ENCODE data around the gene PPM1K.
A peak's percentile ranks its signal among the peaks of the same experiment; 100 is the strongest.

The PPM1K gene

DNA sequence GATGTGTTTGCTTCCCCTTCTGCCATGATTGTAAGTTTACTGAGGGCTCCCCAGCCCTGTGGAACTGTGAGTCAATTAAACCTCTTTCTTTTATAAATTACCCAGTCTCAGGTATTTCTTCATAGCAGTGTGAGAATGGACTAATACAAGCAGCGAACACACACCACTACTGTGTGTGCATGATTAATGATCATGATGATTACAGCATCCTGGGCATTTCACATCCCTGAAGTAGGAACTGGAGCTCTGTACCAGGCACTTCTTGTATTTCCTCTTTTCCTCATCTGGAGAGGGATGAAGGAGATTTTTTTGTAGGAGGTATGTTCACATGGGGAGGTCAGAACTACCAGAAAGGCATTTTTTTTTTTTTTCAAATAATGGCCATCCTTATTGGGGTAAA is 60.8 kb downstream of the PPM1K start:
- FAIRE-seq = no peak
- no peak for DNase-seq (ENCODE audit: low spot score)

DNA sequence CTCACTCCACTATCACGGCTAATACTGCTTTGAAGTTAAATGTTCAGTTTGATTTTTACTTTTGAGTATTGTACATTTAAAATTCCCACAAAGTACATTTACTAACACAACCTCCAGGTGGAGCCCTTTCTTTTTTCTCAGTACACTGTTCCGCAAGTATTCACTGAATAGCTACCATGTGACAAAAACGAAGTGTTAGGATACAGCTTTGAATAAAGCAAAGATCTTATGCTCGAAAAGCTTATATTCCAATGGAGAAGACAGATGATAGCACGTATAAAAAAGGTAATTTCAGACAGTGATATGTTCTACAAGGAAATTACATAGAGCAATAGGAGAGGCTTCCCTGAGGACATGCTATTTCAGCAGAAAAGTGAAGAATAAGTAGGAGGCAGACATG is 65.3 kb downstream of the PPM1K start:
- no peak for FAIRE-seq

GRCh38 chr4:88217169-88217568 is 67.2 kb downstream of the PPM1K start:
- no peak for DNase-seq (ENCODE audit: low spot score)
- no peak for FAIRE-seq

More for the DNA sequence above, 65.3 kb downstream of the PPM1K start:
- DNase-seq (ENCODE audit: low spot score) = peak; percentile 31

GRCh38 chr4:88216395-88216794 is 68.0 kb downstream of the PPM1K start:
- FAIRE-seq (no peak), DNase-seq (ENCODE audit: low spot score) (no peak)

- FAIRE-seq = no peak
- no peak for DNase-seq (ENCODE audit: low spot score)
Observed at GRCh38 chr4:88215351-88215750, 69.0 kb downstream of the PPM1K start.

DNA sequence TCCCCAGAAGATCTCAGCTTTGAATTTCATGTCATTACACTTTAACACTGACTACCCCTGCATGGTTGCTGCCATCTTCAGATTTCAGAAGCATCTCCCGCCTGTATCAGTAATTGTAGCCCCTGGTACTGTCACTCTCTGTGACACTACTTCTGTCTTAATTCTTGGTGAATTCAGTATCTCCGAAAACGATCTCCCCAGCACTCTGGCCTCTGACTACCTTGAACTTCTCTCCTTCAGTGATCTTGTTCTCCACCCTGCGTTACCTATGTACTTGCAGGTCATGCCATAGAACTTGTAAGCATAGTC is 72.2 kb downstream of the PPM1K start:
- no peak for DNase-seq (ENCODE audit: low spot score)
- FAIRE-seq = no peak

- DNase-seq (ENCODE audit: low spot score) = peak; percentile 43
- no peak for FAIRE-seq
Observed at GRCh38 chr4:88211473-88212252, 72.7 kb downstream of the PPM1K start.

- DNase-seq (ENCODE audit: low spot score) (no peak), FAIRE-seq (no peak)
Observed at GRCh38 chr4:88208156-88208555, 76.2 kb downstream of the PPM1K start.
